Colonic mucosa (tissue), 4 donors: ENCODE measurements around the gene ACOX1. TPM values are rescaled to one million over a fixed set of nuclear protein-coding genes. Genes with fewer than 3 reads are reported as not detected.

Experiments
- DNase-seq: peaks from one replicate; pipeline ENCODE4 v3.0.0-alpha.2; 2020
- H3K27ac ChIP-seq: fragments of 200-600 bp; one replicate; pipeline ENCODE4 v1.8.0; 2021
- H3K27me3 ChIP-seq: fragments of 200-600 bp; one replicate; pipeline ENCODE4 v1.8.0; 2021
- H3K36me3 ChIP-seq: fragments of 200-600 bp; one replicate; pipeline ENCODE4 v1.8.0; 2021
- H3K4me1 ChIP-seq: fragments of 200-600 bp; one replicate; pipeline ENCODE4 v1.8.0; 2021; ENCODE audit warnings: mild to moderate bottlenecking
- H3K4me3 ChIP-seq: fragments of 200-600 bp; one replicate; pipeline ENCODE4 v1.8.0; 2021
- H3K9ac ChIP-seq, 2 donors: one replicate each; pipeline ENCODE4 v1.7.0; 2013; ENCODE audit warnings: control low read depth in 2 of 2, low read depth in 2 of 2, low read length in 2 of 2
- H3K9me3 ChIP-seq: fragments of 200-600 bp; one replicate; pipeline ENCODE4 v1.8.0; 2021
- intact Hi-C: fragments of 100-400 bp; cut with DNase I; formaldehyde crosslinking; loops from one replicate; pipeline ENCODE4 v1.14.1; 2022
- total RNA-seq, 2 donors: library from RNA; stranded (reverse); fragmentation: NEBNext Ultra II Directional in 1 of 2; extraction: Animal tissue kit (Norgen Biotek cat#: 25700) in 1 of 2; gene quantifications; one replicate each; pipeline ENCODE4 v1.2.1, GENCODE V29; 2021
- TF ChIP-seq, protein P1 (sequence below): fragments of 200-600 bp; IDR thresholded peaks from one replicate; pipeline ENCODE4 v1.8.0; 2022; ENCODE audit warnings: antibody characterized with exemption, mild to moderate bottlenecking
- donor health status: healthy.
- donor health status: DM: no; HTN: no; CAD: no.
- donor health status: DM: no; HTN: no; CAD: no.

ACOX1 gene
- total RNA-seq, 2 donors from 2014 or later, result 110 to 136 TPM

DNA sequence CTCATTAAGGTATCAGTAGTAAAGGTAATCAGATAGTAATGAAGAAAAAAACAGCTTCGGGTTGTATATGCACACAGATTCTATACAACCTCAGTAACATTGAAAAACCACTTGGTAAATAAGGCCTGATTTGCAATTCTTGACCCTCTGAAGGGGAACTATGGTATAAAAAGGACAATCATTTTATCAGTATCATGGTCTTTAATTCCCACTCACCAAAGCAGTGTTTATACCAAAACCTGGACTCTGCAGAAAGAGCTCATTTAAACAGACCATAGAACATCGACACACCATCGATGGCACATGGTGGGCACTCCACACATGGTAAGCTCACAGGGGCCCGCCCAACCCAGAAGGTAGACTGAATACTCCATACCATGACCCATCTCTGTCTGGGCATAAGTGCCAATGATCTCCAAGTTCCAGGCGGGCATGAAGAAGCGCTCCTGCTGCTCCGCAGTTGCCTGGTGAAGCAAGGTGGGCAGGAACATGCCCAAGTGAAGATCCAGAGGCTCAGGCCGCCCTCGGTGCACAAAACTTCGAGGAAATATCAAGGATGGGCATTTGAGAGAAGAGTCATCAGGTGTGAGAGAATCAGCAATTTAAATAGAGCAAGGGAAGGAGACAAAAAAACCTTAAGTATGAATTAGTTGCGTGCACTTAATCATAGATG lies 19.0 kb downstream of the ACOX1 start:
- no peaks in the 10 kb centered on the region for H3K9me3 ChIP-seq
- H3K9ac ChIP-seq, result no peak overlapping the region
- H3K27ac ChIP-seq, result no peak overlapping the region
- peaks cover 8% of the 10 kb centered on the region for H3K36me3 ChIP-seq
- DNase-seq, result no peak
- H3K27me3 ChIP-seq, result no peaks in the 10 kb centered on the region
- H3K4me1 ChIP-seq, result no peaks in the 10 kb centered on the region
- intact Hi-C loops, result no loop called here
- no peak overlapping the region for H3K4me3 ChIP-seq
- TF ChIP-seq, protein P1, sequence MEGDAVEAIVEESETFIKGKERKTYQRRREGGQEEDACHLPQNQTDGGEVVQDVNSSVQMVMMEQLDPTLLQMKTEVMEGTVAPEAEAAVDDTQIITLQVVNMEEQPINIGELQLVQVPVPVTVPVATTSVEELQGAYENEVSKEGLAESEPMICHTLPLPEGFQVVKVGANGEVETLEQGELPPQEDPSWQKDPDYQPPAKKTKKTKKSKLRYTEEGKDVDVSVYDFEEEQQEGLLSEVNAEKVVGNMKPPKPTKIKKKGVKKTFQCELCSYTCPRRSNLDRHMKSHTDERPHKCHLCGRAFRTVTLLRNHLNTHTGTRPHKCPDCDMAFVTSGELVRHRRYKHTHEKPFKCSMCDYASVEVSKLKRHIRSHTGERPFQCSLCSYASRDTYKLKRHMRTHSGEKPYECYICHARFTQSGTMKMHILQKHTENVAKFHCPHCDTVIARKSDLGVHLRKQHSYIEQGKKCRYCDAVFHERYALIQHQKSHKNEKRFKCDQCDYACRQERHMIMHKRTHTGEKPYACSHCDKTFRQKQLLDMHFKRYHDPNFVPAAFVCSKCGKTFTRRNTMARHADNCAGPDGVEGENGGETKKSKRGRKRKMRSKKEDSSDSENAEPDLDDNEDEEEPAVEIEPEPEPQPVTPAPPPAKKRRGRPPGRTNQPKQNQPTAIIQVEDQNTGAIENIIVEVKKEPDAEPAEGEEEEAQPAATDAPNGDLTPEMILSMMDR, result no peak

DNA sequence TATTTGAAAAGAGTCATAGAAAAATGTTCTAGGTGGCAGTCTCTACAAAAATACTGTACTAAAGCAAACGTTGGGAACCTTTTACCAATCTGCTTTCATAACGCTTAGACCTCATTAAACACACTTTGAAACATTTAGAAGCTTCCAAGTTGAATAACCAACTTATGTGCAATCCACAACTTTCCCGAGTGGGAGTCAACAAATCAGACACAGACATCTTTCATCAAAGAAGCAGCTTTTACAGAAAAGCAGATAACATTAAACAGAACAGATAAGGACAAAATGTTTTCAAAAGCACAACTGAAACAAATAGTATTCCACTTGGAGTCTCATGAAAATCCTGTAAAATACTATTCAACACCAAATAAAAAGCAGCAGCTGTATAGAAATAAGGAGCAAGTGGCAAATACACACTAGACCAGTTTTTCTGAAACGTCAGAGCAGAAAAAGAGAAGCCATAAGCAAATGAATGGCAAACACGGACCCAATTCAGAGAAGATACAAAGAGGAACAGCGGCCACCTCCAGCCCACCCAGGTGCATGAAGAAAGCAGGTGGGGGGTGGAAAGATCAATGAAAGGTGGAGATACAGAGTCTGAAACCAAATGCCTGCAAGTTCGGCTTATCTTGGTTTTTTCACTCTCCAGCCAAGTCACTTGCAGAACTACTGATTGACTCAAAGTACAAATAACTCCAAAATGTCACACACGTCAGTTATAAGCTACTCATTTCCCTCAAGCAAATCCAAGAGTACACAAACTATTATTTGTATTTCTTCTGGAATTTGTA lies 19.7 kb downstream of the ACOX1 start:
- H3K36me3 ChIP-seq, result peaks cover 9% of the 10 kb centered on the region

DNA sequence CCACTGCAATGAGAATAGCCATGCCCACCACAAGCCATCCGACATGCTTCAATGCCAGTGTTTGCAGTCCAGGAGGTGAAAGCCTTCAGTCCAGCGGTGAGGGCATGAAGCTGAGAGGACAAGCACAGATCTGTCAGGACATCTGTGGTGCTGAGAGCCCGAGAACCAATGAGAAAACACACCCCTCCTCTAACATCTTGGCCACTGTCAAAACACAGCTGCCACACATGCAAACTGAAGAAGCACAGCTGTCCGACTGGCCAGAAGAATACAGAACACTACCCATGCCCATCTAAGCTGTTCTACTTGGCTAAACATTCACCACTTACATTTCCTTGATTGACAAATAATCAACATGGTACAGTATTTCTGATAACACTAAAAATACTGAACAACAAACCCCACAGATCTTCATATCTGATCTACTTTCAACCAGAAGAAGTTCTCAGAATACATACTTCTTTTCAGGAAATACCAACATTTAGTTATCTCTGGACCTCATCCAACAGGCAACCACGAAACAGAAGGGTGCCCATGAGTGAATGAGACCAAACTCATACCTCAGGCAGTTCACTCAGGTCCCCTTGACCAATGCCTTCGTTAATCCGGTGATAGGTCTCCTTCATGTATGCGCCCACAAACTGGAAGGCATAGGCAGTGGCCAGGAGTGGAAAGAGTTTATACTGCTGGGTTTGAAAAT lies 28.0 kb downstream of the ACOX1 start:
- TF ChIP-seq, protein P1, result no peak

More for the DNA sequence above, 19.7 kb downstream of the ACOX1 start:
- Histone ChIP-seq H3K27me3 (no peaks in the 10 kb centered on the region), H3K4me1 (no peaks in the 10 kb centered on the region), H3K4me3 (no peak overlapping the region), H3K27ac (no peak overlapping the region), H3K9me3 (no peaks in the 10 kb centered on the region), H3K9ac (no peak overlapping the region)
- intact Hi-C loops, result no loop called here
- TF ChIP-seq, protein P1, result no peak
- no peak for DNase-seq

DNA sequence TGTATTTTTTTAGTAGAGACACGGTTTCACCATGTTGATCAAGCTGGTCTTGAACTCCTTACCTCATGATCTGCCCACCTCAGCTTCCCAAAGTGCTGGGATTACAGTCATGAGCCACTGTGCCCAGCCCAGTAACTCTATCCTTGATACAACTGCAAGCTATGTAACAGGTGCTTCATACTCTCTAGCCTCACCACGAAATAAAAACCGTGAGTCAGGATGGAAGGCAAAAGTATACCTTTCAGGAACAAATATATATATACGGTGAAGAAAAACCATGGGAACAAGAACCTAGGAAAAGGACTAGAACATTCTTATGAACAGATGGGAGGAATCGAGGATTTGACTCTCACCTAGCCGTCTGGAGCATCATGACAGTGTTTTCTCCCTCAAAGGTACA lies 28.5 kb downstream of the ACOX1 start:
- intact Hi-C loops, result no loop called here
- Histone ChIP-seq H3K27ac (no peak overlapping the region), H3K9ac (no peak overlapping the region), H3K9me3 (no peaks in the 10 kb centered on the region), H3K27me3 (no peaks in the 10 kb centered on the region), H3K4me1 (no peaks in the 10 kb centered on the region), H3K36me3 (peaks cover 35% of the 10 kb centered on the region), H3K4me3 (no peak overlapping the region)
- no peak for DNase-seq
- TF ChIP-seq, protein P1, result no peak

More for the DNA sequence above, 28.0 kb downstream of the ACOX1 start:
- Histone ChIP-seq H3K36me3 (peaks cover 39% of the 10 kb centered on the region), H3K4me3 (no peak overlapping the region), H3K9ac (no peak overlapping the region), H3K9me3 (no peaks in the 10 kb centered on the region), H3K4me1 (no peaks in the 10 kb centered on the region), H3K27me3 (no peaks in the 10 kb centered on the region), H3K27ac (no peak overlapping the region)
- no peak for DNase-seq
- intact Hi-C loops, result no loop called here

DNA sequence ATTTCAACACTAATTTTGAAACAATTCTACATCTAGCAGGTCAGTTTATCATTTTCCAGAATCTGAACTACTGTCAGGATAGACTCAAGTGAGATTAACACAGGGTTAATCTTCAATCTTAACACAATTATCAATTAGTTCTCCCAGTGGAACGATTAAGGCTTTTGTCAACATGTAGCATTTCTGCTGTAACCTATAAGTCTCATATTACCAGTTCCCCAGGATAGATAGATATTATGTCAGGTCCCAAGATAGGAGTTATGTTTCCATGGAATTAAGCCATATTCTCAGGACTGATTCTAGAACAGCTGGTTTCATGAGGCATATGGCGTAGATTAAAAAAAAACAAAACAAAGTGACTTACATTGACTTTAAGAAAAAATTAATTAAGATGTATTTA lies 33.8 kb downstream of the ACOX1 start:
- Histone ChIP-seq H3K27me3 (no peaks in the 10 kb centered on the region), H3K27ac (no peak overlapping the region), H3K4me1 (no peaks in the 10 kb centered on the region), H3K9ac (no peak overlapping the region), H3K36me3 (peaks cover 26% of the 10 kb centered on the region), H3K9me3 (no peaks in the 10 kb centered on the region), H3K4me3 (no peak overlapping the region)
- intact Hi-C loops, result no loop called here
- no peak for DNase-seq
- TF ChIP-seq, protein P1, result no peak
